ENCODE measurements around the gene RYR2.

The RYR2 gene

DNA sequence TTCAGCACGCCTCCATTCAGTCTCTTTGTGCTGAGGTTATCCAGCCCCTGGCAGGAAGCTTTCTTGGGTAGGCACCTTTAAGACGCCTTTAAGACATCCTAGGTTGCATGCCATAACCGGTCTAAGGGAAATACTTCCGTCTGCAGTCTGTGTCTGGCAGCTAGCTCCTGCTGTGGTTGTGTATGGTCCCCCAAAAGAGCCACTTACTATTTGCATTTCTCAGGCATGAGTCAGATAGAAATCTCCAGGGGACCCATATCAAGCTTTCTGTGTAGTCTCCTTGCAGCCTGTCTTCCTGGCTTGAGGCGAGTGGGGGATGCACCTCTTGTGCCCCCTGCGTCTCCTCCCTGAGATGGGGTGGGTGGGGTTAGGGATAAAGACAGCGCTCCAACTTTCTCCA, 10.0 kb upstream of the RYR2 start:
- ATAC-seq (no peak), DNase-seq (no peak)

DNA sequence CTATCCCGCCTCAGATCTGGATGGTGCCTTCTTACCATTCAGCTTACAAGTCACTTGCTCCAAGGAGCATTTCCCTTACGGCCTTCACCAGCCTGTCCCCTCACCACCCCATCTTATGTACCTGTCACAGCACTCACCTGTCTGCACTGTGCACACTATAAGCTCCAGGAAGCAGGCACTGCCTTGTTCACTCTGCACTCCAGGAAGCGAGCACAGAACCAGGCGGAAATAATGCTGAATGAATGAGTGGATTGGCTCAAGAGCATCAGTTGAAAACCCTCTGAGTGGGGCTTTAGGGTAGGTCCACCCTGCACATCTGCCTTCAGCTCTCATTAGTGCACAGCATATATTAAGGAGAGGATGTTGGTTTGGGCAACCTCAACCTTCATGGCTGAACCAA, 8.9 kb upstream of the RYR2 start:
- ATAC-seq, result no peak
- no peak for DNase-seq

DNA sequence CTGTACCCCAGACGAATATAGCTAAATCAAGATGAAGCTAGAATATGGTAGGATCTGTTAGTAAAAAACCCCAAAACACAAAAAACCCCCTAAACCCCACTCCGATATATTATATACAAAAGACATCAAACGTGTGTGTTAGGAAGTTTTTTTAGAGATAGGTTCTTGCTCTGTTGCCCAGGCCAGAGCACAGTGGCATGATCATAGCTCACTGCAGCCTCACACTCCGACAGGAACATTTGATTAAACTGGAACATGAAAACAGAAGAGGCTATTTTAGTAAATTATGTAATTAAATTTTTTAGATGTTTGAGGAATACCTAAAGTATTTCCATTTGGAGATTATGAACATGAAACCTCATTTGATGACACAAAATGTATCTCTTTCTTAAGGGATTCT, 8.2 kb upstream of the RYR2 start:
- DNase-seq (no peak), ATAC-seq (no peak)

DNA sequence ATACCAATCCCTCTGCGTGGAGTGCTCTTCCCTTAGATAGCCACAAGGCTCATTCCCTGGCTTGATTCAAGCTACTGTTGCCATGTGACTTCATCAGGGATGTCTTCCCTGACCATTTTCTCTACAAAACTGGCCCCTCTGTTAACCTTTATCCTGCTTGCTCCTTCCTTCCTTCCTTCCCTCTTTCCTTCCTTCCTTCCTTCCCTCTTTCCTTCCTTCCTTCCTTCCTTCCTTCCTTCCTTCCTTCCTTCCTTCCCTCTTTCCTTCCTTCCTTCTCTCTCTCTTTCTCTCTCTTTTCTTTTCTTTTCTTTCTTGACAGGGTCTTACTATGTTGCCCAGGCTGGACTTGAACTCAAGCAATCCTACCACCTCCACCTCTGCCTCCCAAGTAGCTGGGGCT, 6.2 kb upstream of the RYR2 start:
- ATAC-seq (no peak), DNase-seq (no peak)

DNA sequence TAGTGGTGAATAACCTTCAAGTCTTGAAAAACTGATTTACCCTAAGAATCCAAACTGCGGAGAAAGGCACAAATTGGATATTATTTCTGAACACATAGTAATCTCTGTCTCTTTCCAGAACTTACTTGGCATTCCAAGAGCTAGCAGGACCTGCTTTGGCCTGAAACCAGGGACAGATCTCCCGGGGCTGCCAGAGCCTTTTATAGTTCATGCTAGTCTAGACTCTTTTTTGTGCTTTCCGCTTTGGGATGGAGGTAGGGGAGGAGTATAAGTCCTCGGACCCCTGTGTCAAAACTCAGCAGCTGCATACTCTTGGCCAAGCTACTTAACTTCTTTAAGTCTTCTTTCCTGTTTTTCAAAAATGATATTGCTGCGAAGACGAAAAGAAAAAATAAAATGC, 3.8 kb upstream of the RYR2 start:
- ATAC-seq (no peak), DNase-seq (no peak)

DNA sequence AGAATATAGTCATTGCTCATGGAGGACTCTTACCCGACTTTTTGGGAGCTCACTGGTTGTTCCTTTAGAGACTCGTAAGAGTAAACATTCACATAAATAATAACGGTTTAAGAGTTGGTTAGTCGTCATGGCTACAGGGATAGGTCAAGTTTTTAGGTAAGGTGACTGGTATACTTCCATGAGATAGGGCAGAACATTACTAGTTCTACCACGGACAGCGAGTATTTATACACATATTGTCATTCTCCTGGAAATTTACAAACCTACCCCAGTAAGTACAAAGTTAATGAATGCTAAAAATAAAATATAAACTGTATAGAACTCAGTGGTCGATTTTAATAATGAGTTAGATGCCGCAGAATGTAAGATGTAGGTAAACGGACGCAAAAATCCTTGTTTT, 1.2 kb upstream of the RYR2 start:
- ATAC-seq, result no peak
- DNase-seq, result no peak

DNA sequence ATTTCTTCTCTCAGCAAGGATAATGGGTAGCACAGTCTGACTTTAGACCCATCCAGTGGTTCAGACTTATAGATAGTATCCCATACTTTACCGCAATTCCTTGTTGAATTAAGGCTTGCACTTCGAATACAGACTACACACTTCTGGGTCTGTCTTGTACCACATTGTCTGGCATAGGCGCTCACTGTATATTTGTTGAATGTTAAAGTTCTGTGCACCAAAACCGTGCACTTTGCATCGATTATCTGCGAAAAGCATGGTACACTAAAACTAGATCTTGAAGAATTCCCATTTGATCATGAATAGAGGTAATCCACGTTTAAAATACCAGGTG, 556 bp upstream of the RYR2 start:
- DNase-seq, result no peak
- ATAC-seq, result no peak

DNA sequence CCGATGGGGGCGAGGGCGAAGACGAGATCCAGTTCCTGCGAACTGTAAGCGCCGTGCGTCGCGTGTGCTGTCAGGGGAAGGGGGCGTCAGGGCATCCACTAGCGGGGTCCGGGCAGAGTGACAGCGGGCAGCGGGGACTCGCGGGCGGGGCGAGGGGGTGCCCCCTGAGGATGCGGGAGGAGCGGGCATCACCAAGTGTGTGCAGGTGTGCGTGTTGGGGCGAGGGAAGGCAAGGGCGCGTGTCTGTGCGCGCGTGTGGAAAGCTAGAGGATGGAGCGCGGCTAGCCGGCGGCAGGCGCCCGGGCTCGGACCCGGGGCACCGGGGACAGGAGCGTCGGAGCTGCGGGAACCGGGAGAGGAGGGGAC, 525 bp downstream of the RYR2 start:
- ATAC-seq, result no peak
- DNase-seq, result no peak

DNA sequence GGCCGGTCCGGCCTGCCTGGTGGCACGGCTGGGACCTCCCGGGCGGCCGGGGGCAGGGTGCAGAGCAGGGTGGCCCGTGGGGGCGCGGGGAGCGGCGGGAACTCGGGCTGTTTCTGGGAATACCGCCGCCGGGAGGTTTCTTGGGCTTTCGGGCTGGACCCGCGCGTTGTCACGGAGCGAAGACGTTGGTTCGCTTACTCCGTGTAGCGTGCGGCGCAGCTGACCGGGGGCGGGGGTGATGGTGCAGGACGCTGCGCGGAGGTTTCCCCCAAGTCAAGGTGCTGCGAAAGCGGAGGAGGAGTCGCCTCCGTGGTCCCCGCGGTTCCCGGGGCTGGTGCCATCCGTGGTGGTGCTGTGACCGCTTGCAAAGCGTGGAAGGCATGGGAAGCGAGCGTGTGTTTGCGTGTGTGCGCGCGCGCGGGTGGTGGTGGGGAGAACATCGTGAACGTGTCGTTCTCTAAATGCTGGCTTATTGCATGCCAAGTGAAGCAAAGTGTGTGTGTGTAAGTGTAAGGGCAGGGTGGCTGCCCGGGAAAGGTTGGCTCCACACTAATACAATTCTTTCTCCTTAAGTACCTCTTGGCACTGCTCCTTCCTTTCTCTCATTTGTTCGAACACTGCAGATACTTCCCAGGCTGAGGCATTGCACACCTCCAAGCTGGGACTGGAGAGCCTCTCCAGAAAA, 1.1 kb downstream of the RYR2 start:
- DNase-seq (no peak), ATAC-seq (no peak)

DNA sequence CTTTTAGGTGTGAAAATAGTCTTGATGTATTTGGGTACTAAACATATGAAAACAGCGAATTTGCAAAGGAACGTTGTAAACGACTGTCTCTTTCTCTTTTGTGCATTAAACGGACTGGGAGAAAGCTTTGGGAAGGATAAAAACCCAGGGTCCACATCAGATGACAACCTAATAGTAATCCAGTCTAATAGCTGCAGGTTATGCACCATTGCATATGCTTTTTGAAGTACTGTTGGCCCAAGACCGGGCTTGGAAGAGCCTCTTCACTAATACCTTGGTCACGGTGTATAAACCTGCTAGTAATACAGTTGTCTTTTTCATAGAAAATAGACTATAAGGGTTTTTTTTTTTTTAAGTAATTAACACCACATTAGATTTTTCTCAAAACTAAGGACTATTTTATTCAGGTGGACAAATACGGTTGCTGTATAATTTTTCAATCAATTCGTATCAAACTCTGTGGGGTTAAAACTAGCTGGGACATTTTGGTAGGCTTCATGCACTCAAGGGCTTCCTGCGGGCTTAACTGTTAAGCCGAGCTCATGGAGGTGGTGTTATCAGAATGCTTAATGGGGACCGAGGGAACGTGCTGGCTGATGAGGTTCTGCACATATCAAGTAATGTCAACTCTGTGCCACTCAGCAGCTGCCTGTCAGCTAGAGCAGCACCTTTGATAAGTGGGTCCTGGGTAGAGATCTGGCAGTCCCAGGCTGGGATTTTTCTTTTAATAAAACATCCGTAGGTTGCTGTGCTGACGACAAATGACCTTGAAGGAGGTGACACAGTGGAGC, 2.1 kb downstream of the RYR2 start:
- no peak for DNase-seq
- no peak for ATAC-seq

DNA sequence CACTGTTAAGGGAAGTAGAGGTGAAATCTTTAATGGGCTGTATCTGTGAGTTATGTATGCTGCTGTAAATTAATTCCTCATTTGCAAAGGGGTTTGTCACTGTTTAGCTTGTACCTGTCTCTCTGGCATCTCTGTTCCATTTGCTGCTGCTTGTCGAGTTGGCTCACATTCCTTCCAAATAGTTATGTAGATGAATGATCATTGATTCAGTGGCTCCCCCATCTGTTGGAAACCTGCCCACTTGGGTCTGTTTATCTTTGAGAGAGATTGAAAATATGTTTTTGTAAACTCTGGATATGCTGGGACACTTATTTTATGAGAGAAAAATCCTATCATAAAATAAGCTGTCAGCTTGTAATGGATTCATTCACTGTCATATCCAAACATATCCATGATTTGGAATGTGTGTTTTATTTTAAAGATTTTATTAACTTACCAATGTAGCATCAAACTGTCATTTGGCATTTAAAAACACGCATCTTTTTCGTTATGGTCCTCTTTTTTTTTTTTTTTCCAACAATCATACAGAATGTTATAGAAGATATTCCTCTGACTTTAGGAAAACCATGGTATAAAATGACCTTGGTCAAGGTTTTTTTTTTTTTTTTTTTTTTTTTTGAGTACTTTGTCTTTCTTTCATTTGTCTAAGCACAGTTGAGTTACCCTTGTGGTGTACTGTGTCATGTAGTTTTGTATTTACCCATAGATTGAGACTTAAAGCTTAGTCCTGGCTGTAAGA, 3.5 kb downstream of the RYR2 start:
- ATAC-seq, result no peak
- no peak for DNase-seq

DNA sequence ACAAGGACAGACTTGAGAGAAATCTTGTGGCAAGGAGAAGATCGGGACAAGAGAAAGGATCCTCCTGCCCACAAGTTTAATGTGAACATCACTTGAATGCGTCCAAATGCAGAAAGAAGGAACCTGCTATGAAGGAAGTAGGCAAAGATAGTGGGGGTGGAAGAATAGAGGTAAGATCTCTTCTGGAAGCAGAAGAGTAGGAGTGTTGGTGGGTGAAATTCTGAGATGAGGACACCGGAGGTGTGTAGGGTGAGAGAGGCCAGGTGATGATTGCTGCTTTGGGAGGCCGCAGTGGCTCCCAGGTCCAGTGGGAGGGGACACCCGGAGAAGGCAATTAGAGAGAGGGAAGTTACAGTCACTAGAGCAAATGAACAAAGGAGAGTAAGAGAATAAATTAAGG, 6.8 kb downstream of the RYR2 start:
- DNase-seq, result no peak
- ATAC-seq, result no peak

DNA sequence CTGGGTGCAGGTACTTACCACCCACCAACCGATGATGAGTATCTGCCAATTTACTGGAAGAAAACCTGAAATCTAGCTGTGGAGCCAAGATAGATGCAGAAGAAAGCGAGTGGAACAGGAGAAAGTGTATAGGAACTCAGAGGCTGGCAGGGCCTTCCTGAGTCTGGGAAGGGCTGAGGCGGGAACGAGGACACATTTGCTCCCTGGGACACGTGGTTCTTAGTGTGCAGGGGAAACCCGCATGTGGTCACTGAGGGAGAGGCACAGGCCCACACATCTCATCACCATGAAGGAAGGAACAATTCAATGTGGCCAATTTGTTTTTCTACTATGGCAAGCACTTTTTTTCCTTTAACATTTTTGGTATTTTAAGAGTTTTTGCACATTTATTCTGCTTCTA, 8.2 kb downstream of the RYR2 start:
- DNase-seq (no peak), ATAC-seq (no peak)

DNA sequence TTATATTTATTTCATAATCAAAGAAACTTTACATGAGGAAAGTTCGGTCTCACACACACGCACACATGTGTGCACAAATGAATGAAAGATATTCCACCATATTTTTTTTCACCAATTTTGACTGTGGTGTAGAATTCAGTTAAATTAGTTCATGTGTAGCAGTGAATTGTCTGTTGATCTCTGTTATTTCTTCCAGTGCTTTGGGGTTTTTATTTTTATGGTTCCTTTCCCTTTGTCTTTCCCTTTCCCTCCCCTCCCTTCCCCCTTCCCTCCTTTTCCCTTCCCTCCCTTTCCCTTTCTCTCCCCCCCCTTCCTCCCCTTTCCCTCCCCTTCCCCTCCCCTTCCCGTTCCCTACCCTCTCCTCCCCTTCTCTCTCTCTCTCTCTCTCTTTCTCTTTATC, 8.9 kb downstream of the RYR2 start:
- DNase-seq (no peak), ATAC-seq (no peak)

DNA sequence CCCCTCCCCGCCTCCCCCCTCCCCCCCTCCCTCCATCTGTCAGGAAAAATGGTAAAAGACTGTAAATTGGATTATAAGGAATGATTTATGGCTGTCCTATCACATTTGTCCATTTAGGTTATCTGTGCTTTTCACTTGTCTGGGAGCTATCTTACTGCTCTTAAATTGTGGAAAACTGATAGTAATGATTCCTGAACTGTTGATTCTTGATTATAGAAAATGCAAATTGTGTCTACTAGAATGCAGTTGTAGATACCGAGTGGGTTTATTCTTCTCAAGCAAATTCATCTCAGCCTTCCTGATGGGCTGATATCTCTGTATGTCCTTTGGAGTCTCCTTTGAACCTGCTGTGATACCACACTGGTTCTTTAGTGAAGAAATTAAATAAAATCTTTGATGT, 12.3 kb downstream of the RYR2 start:
- DNase-seq (no peak), ATAC-seq (no peak)

DNA sequence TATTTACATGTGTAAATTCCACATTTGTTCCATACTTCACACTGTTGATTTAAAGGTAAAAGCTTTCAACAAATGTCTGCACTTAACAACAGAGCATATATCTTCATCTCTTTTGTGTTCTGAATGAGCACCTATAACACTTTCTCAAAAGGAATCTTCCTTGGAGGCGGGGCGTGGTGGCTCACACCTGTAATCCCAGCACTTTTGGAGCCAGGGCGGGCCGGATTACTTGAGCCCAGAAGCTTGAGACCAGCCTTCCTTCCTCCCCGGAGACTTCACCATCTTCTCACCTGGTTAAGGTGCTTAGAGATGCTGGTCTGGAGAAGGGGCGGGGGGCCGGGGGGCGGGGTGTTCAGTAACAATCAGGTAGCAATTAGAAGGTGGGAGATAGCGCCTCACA, 16.5 kb downstream of the RYR2 start:
- DNase-seq (no peak), ATAC-seq (no peak)

DNA sequence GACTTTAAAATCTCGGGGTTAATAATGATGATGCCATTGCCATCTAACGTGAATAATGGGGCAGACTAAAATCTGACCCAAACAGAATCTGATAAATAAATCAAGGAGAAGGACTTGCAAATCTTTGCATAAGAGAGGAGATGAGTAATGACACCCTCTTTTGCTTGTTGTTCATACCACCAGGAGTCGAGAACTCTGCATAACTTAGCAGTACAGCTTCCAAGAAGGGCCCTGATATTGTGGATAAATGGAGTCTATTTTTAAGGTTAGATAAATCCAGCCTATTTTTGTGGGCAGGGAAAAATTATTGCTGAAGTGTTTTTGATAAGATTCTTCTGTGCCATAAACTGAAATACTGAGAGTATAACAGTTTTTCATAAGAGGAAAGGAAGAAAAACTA, 17.3 kb downstream of the RYR2 start:
- DNase-seq (no peak), ATAC-seq (no peak)

DNA sequence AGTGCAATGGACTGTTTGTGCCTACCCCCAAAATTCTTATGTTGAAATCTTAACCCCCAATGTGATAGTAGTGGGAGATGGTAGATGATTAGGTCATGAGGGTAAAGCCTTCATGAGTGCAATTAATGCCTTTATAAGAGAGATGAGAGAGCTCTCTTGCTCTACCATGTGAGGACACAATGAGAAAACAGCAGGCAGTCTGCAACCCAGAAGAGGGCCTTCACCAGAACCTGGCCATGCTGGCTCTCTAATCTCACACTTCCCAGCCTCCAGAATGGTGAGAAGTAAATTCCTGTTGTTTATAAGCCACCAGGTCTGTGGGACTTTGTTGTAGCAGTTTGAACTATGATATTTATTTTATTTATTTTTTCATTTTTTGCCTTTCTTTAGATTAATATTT, 21.0 kb downstream of the RYR2 start:
- DNase-seq (no peak), ATAC-seq (no peak)

DNA sequence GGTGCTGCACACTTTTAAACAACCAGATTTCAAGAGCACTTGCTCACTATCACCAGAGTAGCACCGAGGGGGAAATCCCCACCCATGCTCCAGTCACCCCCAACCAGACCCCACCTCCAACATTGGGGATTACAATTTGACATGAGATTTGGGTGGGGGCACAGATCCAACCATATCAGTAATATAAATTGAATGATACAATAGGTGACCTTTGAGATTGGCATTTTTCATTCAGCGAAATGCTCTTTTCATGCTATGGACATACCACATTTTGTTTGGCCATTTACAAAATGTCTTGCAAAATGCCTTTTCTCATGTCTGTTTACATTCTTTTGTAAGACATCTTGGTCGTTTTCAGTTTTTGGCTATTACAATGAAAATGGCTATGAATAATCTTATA, 23.9 kb downstream of the RYR2 start:
- ATAC-seq (no peak), DNase-seq (no peak)

DNA sequence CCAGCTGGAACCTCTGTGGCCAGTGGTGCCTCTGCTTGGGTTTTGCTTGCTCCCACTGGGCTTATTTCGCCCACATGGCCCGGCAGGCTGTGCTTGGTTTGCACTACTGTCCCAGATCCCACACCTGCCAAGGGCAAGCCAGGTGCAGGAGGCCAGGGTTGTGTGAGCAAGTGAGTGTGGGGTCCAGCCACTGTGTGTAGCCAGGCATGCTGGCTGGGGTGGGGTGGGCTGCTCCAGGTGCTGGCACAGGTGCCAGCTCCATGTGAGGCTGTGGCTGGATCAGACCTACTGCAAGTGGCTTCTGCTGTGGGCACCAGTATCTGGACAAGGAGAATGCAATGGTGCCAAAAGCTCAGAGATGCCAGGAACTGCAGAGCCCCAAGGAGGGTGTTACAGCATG, 28.5 kb downstream of the RYR2 start:
- DNase-seq, result no peak

DNA sequence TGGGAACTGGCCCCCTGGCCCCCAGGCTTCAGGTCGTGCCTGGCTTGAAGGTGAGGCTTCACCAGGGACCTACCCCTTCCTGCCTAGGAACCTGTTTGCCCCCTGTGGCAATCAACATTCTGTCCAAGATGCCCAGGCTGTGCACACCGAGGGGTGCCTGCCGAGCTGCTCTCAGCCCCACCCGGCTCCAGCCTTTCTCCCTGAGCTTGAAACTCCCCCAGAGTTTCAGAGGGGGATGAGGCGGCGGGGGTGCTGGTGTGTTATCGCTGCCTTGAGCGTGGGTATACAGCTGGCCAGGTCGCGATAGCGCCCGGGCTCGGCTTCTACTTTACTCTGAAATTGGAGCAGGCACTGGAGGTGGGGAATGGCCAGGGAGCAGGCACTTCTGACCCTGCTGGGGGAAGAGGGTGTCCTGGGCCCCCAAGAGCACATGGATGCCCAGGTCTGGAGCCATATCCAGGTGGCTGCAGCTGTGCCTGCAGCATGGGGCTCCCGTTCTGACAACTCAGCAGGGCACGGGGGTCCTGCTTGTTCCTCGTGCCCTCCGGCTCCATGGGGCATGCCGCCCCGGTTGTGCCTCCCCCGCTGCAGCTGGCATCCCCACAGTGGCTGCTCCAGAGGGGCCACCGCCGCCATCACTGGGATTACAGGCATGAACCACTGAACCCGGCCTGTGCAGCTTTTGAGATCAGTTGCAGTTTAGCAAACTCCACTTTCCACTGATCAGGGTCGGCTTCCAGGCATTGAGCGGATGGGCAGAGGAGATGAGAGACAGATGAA, 29.8 kb downstream of the RYR2 start:
- ATAC-seq (no peak), DNase-seq (no peak)

More for the DNA sequence above, 28.5 kb downstream of the RYR2 start:
- no peak for ATAC-seq

DNA sequence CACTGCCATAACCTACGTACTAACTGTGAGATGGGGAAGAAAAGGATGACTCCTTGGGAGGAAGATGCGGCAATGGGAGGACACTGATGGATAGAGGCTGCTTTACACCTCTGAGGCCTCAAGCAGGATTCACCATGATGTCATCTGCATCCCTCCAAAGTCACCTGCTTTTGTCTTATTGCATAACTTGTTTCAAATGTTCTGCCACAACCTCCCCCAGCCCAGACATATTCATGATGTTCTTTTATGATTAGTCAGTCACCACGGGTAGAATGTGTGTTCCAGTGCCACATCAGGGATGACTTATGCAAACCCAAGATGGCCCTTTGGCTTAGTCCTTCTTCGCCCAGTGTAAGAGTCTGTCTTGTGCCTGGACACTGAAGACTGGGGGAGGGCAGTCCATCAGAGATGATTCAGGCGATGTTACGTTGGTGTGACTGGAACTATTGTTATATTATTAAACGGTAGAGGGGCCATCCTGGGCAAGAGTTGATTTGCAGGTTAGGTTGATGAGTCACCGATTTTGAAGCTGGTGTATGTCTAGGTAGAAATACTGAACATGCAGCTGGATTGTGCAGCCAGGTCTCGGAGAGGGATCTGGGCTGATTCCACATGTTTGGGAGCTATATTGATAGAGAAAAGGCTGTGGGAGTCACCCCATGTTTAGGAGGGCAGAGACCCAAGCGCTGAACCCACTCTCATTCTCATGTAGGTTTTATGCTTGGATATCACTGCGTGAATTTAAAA, 32.6 kb downstream of the RYR2 start:
- DNase-seq, result no peak
- ATAC-seq, result no peak
